Measurements from ENCODE around the gene SMOC2.

GRCh38 chr6:168417679-168418557 is 23.1 kb upstream of the SMOC2 start:
- TF ChIP-seq MXI1 (conservative IDR thresholded peaks at IDR 0.05; ENCODE audit: poor library complexity, severe bottlenecking) (no peak), TAF1 (IDR thresholded peaks at IDR 0.05; ENCODE audit: low read depth) (no peak), CTCF (IDR thresholded peaks at IDR 0.05; ENCODE audit: poor library complexity, severe bottlenecking) (no peak), EZH2 (IDR thresholded peaks at IDR 0.05; ENCODE audit: borderline replicate concordance, insufficient read depth, low read length, poor library complexity, severe bottlenecking) (no peak), POLR2AphosphoS5 (IDR thresholded peaks at IDR 0.05) (no peak), REST (IDR thresholded peaks at IDR 0.05; ENCODE audit: borderline replicate concordance) (no peak), EP300 (conservative IDR thresholded peaks at IDR 0.05; ENCODE audit: poor library complexity, severe bottlenecking) (no peak), SMC3 (conservative IDR thresholded peaks at IDR 0.05; ENCODE audit: poor library complexity) (no peak)
